PC-3 (cell line): Measurements from ENCODE around the gene ESPN.

Experiments
- CTCF ChIP-seq: fragments of 300-600 bp; sonication (generic); conservative IDR thresholded peaks from 2 replicates; pipeline ENCODE4 v1.5.1; 2017; ENCODE audit warnings: antibody characterized with exemption, low read depth, mild to moderate bottlenecking, low read length
- EZH2 ChIP-seq: fragments of 300-600 bp; sonication (generic); IDR thresholded peaks from one replicate; pipeline ENCODE4 v1.6.1; 2017; ENCODE audit warnings: antibody characterized with exemption, mild to moderate bottlenecking, low read length; ENCODE audit not compliant: unreplicated experiment

GRCh38 chr1:6483761-6484117 is 59.2 kb downstream of the ESPN start:
- TF ChIP-seq CTCF, result no peak
- TF ChIP-seq EZH2, result no peak
